Astrocyte (in vitro differentiated cells and primary cell): ENCODE results near the gene MPV17L.

Experiments
- CTCF ChIP-seq: IDR thresholded peaks from 2 replicates; pipeline ENCODE4 v1.5.1; 2011; ENCODE audit warnings: low read depth, mild to moderate bottlenecking, inconsistent platforms, low read length, moderate library complexity; ENCODE audit not compliant: insufficient read depth
- EZH2 ChIP-seq: IDR thresholded peaks from 2 replicates; pipeline ENCODE4 v1.6.1; 2012; ENCODE audit warnings: mild to moderate bottlenecking, low read length, inconsistent platforms; ENCODE audit not compliant: insufficient read depth

GRCh38 chr16:15450624-15451023 is 55.1 kb downstream of the MPV17L start:
- TF ChIP-seq CTCF (no peak), EZH2 (no peak)
